GM18870 (cell line): ENCODE data around the gene DLG2.
"Not testable (repeated sequence)": the region's sequence is repeated elsewhere in the genome, so short reads cannot be mapped to it uniquely, and the experiment has no call there.

Experiments used
- ATAC-seq: cut with Tn5 transposase; IDR thresholded peaks from one replicate; pipeline ENCODE4 v1.9.1; 2021; ENCODE audit warnings: moderate library complexity; ENCODE audit not compliant: unreplicated experiment

The DLG2 gene

DNA sequence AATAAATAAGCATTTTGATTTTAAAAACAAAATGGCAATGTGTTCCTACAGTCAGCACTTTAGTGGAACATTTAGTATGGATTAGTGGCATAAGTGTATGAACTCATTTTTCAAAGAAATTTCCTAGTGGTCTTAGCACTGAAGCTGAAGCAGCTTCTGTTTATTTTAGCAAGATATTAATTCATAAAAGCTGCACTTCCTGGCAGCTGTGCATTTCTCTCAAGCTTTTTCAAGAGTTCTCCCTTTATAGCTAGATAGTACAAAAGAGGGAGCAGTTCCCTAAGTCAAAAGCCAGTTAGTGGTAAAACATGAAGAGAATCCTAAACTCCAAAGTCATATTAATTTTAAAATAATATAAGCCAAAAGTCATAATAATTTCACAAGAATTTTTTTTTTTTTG lies 1304.9 kb downstream of the DLG2 start:
- no peak for ATAC-seq

GRCh38 chr11:84319863-84320262 lies 1307.3 kb downstream of the DLG2 start:
- ATAC-seq = no peak

GRCh38 chr11:84316866-84317555 lies 1310.1 kb downstream of the DLG2 start:
- ATAC-seq = no peak

- no peak for ATAC-seq
Measured at GRCh38 chr11:84313830-84314359, 1313.2 kb downstream of the DLG2 start.

GRCh38 chr11:84310268-84310667 lies 1316.9 kb downstream of the DLG2 start:
- ATAC-seq = no peak

DNA sequence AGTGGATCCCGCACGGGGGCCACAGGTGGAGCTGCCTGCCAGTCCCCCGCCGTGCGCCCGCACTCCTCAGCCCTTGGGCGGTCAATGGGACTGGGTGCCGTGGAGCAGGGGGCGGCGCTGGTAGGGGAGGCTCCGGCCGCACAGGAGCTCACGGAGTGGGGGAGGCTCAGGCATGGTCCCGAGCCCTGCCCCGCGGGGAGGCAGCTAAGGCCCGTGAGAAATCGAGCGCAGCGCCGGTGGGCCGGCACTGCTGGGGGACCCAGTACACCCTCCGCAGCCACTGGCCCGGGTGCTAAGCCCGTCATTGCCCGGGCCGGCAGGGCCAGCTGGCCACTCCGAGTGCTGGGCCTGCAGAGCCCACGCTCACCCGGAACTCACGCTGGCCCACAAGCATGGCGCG lies 1318.7 kb downstream of the DLG2 start:
- ATAC-seq = not testable (repeated sequence)

DNA sequence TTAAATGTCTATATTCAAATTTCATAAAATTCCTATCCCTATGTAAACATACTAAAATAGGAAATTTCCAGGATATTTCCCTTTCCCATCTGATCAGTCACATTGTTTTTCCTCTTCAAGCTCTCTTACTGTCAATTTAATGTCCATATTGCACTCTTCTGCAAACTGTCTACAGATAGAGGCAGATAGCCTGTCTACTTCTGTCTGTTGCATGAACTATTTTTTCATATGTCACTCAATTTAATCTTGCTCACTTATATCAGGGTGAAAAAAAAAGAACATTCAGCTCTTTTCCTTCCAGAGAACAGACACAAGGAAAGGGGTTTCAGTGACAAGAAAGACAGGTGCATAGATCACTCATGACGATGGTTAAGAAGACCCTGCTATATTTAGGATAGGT lies 1327.1 kb downstream of the DLG2 start:
- no peak for ATAC-seq

DNA sequence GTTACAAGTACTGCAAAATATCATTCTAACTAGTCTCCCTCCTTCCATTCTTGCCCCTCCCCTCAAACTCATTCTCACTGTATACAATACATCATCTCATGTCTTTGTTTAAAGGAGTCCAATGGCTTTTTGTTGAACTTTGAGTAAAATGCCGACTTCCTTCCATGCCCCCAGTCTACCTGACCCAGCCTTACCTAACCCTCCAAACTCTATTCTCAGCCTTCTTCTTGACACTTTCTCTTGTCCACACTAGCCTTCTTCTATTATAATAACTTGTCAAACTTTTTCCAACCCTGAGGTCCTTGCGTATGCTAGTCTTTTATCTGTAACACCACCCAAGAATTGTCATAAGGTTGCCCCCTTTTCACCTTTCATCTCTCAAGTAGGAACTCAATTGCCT lies 1329.6 kb downstream of the DLG2 start:
- ATAC-seq = no peak

DNA sequence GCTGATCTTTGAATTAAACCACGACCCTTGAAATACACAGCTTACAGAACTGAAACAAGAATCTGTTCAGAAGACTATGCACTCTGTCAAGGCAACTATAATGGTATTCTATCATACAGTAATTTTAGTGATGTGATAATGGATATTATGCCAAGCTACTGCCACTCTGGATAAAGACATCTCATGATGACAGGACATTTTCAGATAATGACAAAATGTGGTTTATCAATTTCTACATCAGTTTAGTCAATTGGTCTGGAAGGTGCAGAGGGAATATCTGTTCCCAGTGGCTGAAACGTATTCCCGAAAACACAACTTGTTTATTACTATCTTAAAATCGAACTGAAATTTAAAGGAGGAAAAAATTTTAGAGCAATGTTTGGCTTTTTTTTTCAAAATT lies 1331.3 kb downstream of the DLG2 start:
- ATAC-seq = no peak

DNA sequence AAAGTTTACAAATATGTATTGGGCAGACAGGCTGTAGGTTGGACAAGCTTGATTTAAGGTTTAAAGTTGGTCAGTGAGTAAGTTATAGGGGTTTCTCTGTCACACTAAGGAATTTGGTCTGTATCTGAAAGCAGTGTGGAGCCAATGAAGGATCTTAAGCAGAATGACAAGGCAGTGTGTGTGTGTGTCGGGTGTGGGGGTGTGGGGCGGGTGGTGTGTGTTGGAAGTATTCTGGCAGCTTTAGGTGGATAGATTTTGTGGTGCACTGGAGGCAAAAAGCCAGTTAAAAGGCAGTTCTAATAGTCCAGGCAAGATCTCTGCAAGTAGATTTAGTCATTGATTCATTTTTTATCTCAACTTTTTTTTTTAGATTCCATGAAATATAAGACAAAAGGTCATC lies 1334.2 kb downstream of the DLG2 start:
- ATAC-seq = no peak

DNA sequence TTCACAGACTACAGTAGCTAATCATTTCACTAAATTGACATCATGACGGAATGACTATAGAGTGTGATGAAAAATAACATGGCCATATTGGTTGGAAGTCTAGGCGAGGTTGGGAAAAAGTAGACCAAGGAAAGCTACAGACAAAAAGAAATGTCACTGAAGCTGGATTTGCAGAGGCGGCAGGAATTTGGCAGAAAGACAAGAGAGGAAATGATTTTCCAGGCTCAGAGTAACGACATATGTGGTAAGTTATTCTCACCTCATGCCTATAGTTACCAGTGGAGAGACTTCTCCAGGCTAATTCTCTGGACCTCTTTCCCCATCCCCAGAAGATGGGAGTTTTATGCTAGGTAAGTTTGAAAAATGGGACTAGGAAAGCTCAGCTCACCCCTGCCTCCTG lies 1335.1 kb downstream of the DLG2 start:
- no peak for ATAC-seq

GRCh38 chr11:84290647-84291046 lies 1336.5 kb downstream of the DLG2 start:
- no peak for ATAC-seq

DNA sequence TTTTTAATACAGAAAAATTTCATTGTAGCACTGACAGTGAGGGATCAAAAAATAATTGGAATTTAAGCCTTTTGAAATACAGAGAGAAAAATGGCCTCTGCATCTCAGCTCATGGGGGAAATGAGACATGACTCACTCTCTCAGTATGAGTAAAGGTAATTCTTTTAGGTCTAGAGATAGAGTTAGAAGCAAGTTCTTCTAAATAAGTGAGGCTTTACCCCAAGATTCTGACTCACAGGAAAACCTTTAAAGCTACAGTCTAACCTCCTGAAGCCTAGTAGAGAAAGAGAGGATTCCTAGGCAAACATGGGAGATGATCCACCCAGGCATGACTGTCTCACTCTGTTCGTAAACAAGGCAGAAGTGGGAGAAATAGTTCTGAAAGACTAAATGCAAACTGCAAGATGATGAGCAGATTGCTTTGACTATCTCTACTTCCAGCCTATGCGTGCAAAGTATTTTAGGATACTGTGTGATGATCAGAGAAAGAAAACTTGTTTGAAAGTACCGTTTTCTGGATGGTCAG lies 1337.7 kb downstream of the DLG2 start:
- ATAC-seq = peak; percentile 99

DNA sequence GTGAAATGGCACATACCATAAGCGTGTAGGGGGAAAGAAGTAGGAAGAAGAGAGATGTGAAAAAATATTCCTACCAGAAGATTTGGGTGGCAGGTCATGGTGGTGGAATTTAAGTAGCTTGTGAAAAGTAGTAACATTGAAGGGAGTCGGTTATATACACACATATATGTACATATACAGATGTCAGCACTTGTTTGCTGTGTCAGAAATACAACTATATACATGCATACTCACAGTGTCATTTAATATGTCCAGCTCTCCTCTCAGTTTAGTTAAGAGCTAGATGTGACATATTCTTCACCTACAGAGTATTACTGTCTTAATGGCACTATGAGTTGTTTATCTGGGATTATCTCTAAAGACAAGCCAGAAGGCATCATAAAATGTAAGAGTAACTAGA lies 1353.6 kb downstream of the DLG2 start:
- no peak for ATAC-seq

- ATAC-seq = no peak
Measured at GRCh38 chr11:84270466-84270865, 1356.7 kb downstream of the DLG2 start.

- ATAC-seq = no peak
Measured at GRCh38 chr11:84264066-84264465, 1363.1 kb downstream of the DLG2 start.

DNA sequence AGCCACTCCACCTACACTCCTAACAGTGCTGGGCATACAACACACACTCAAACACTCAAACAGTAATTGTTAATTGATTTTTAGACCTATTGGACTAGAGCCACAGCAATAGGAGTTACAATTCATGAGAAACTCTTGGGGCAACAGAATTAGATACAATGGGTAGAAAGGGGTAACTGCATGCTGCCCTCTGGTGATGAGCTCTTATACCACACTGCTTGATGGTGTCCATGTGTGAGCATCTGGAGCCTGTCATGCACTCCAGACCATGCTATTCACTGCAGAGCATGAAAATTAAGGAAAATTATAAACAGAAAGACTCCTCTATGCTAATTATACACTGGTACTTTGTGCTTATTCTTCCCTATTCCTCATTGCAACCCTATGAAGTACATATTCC lies 1365.4 kb downstream of the DLG2 start:
- ATAC-seq = no peak

DNA sequence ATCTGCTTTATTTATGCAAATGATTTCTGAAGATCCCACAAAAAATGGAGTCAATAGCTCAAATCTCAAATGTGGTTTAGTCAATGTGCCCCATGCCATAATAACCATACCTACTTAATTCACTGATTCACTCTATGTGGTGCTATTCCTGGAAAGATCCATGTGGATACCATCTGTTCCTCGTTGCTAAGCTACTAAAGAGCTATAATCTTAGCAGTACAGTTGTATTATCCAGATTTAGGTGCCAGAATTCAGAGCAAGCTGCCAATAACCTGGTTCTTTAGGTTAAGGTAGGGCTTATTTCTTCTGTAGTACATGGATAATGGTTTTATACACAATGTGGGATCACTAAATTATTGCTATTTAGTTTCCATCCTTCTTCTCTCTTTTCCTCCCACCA lies 1366.3 kb downstream of the DLG2 start:
- ATAC-seq = no peak

- ATAC-seq = peak; percentile 49
Measured at GRCh38 chr11:84256618-84257017, 1370.5 kb downstream of the DLG2 start.

DNA sequence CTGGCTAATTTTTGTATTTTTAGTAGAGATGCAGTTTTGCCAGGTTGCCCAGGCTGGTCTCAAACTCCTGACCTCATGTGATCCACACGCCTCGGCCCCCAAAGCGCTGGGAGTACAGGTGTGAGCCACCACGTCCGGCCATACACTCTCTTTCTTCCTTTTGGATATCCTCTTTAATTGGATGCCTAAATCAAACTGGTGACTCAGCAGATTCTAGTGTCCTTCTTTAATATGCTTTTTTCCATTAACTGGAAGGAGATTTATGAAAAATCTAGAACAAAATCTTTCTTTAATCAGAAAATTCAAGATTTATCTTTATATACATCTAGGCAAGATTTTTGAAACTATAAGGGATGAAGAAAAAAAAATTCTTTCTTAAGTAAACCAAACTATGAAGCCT lies 1371.7 kb downstream of the DLG2 start:
- no peak for ATAC-seq

DNA sequence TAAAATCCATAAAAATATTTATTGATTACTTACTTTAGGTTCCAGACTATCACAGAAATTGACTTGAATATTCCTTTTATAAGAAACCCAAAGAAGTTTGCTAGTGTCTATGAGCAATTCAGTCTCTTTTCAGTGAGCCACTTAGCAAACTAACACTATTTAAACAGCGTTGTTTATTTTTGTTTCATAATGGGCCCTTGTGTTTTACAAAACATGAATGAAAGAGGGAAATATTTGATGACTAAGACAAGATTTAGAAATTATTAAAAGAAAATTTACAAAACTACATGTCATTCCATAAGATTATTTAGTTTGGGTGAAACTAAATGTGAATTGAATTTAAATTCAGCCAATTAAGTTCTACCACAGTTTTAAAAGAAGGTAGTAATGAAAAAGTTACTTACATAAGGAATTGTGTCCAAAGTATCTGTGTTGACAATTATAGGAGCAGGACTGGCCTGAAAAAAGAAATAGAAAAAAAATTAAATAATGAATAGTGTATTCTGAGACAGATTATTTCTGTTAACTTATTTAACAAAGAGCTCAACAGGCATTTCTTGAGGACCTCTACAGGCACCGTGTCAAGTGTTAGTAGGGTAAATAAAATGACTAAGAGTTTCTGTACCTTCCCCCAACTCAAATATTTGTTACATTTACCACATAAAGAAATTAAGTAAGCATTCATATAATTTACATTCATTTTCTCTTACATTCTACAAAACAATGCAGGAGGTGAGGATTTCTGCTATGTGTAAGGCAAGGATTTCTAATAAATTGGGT lies 1376.1 kb downstream of the DLG2 start:
- ATAC-seq = no peak
